ENCODE results near the gene RTKN. TPM values are rescaled to one million over a fixed set of nuclear protein-coding genes. Genes with fewer than 3 reads are reported as not detected.

RTKN gene
- total and polyA plus RNA-seq, 2 of the 13 experiments (the other 11 are each of a cell fraction or from before 2014, with no cell fraction given), result 159 to 166 TPM

- no peak for TF ChIP-seq KIAA2018 (CRISPR knock-in tag; IDR thresholded peaks at IDR 0.05; ENCODE audit: borderline replicate concordance)
- peak; percentile 95 for TF ChIP-seq ZNF547 (CRISPR knock-in tag; IDR thresholded peaks at IDR 0.05)
- peak; percentile 93 for TF ChIP-seq ZNF776 (CRISPR knock-in tag; IDR thresholded peaks at IDR 0.05)
- TF ChIP-seq ZNF543 (CRISPR knock-in tag; IDR thresholded peaks at IDR 0.05), result peak; percentile 79; the same call in 1 of the 2 replicates
- TF ChIP-seq ZNF329 (CRISPR knock-in tag; IDR thresholded peaks at IDR 0.05; ENCODE audit: low read depth), result peak; percentile 74; the same call in 1 of the 2 replicates
- peak; percentile 90 for TF ChIP-seq ZNF225 (CRISPR knock-in tag; IDR thresholded peaks at IDR 0.05)
- peak; percentile 61; the same call in 1 of the 2 replicates for TF ChIP-seq ZNF563 (CRISPR knock-in tag; IDR thresholded peaks at IDR 0.05)
- 0 out of 2 replicates have a peak, but pooled peaks have one; percentile 38 for TF ChIP-seq TGIF2 (CRISPR knock-in tag; IDR thresholded peaks at IDR 0.05)
- TF ChIP-seq ISX (CRISPR knock-in tag; conservative IDR thresholded peaks at IDR 0.05), result no peak
- peak; percentile 68 for TF ChIP-seq ZFY (CRISPR knock-in tag; IDR thresholded peaks at IDR 0.05)
- no peak for TF ChIP-seq TRIM22 (IDR thresholded peaks at IDR 0.05)
- no peak for TF ChIP-seq IRF1 (CRISPR knock-in tag; IDR thresholded peaks at IDR 0.05; ENCODE audit: low read depth)
- no peak for TF ChIP-seq RORA (CRISPR knock-in tag; IDR thresholded peaks at IDR 0.05)
- no peak for TF ChIP-seq ZEB1 (IDR thresholded peaks at IDR 0.05; ENCODE audit: insufficient replicate concordance, low read depth)
- TF ChIP-seq ATF1 (CRISPR knock-in tag; IDR thresholded peaks at IDR 0.05), result no peak
- TF ChIP-seq AGO1 (IDR thresholded peaks at IDR 0.05; ENCODE audit: low read depth, low read length, poor library complexity, severe bottlenecking), result peak; percentile 70
These were observed 20.4 kb downstream of the RTKN start, which contains the start of the genes C2orf81 and WDR54 (continued) for GRCh38 chr2:74421221-74421870.
